ENCODE results near the gene OR6Q1.

GRCh38 chr11:58011771-58012170 is 19.0 kb upstream of the OR6Q1 start:
- TF ChIP-seq CTCF (IDR thresholded peaks at IDR 0.05; ENCODE audit: low read depth, low read length, poor library complexity, severe bottlenecking) = no peak
- no peak for TF ChIP-seq EZH2phosphoT487 (IDR thresholded peaks at IDR 0.05; ENCODE audit: borderline replicate concordance, low read length)

Data from DOHH2 (cell line).